MM.1S (cell line): ENCODE results near the gene NHLRC4.

ENCODE experiments used
- EZH2 ChIP-seq: fragments of 300-600 bp; sonication (generic); optimal IDR thresholded peaks from 2 replicates; pipeline ENCODE3; 2017; ENCODE audit warnings: low read depth, mild to moderate bottlenecking, antibody characterized with exemption, low read length, mixed read lengths
- EZH2phosphoT487 ChIP-seq: fragments of 300-600 bp; sonication (generic); IDR thresholded peaks from 2 replicates; pipeline ENCODE4 v1.6.1; 2018; ENCODE audit warnings: antibody characterized with exemption, low read length
- TF ChIP-seq, protein P1 (sequence below): fragments of 300-600 bp; sonication (generic); IDR thresholded peaks from 2 replicates; pipeline ENCODE4 v1.5.1; 2016; ENCODE audit warnings: antibody characterized with exemption, low read length, mixed read lengths

DNA sequence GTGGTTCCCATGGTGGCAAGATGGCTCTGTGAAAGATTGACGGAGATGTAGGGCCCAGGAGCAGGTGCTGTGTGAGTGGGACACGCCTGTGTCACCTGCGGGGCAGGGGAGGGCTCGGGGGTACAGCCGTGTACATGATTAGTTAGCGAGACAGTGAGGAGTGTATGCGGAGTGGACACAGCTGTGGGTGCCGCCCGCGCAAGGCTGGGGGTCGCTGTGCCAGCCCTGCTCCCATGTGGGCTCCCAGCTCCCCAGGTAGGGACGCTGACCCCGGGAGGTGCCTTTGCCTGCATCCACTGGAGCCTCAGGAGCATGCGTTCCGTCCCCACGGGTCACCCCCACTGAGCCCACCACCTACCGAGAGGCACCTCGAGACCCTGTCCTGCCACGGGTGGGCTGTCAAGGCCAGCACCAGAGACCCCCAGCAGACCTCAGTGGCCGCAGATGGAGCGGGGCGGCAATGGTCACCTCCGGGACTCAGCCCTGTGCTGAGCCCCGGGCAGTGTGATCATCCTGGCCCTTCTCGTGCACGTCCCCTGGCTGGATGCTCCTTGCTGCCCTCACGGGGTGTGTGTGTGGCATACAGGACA is 31.9 kb upstream of the NHLRC4 start:
- no peak for TF ChIP-seq EZH2
- TF ChIP-seq, protein P1, sequence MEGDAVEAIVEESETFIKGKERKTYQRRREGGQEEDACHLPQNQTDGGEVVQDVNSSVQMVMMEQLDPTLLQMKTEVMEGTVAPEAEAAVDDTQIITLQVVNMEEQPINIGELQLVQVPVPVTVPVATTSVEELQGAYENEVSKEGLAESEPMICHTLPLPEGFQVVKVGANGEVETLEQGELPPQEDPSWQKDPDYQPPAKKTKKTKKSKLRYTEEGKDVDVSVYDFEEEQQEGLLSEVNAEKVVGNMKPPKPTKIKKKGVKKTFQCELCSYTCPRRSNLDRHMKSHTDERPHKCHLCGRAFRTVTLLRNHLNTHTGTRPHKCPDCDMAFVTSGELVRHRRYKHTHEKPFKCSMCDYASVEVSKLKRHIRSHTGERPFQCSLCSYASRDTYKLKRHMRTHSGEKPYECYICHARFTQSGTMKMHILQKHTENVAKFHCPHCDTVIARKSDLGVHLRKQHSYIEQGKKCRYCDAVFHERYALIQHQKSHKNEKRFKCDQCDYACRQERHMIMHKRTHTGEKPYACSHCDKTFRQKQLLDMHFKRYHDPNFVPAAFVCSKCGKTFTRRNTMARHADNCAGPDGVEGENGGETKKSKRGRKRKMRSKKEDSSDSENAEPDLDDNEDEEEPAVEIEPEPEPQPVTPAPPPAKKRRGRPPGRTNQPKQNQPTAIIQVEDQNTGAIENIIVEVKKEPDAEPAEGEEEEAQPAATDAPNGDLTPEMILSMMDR = no peak
- no peak for TF ChIP-seq EZH2phosphoT487
